MM.1S (cell line): ENCODE data around the gene LRRC19.

Experiments used
- DNase-seq: peaks from one replicate; pipeline ENCODE4 v3.0.0-alpha.2; 2015
- H2AFZ ChIP-seq: fragments of 300-600 bp; sonication (generic); 2 replicates; pipeline ENCODE4 v1.6.0; 2016; ENCODE audit warnings: antibody characterized with exemption, low read length
- H3F3A ChIP-seq: fragments of 300-600 bp; sonication (generic); 2 replicates; pipeline ENCODE4 v1.6.1; 2016; ENCODE audit warnings: mild to moderate bottlenecking, antibody characterized with exemption, low read length, moderate library complexity, mixed read lengths; ENCODE audit not compliant: insufficient read depth
- H3K27ac ChIP-seq: fragments of 300-600 bp; sonication (generic); 2 replicates; pipeline ENCODE4 v1.5.1; 2016; ENCODE audit warnings: mild to moderate bottlenecking, low read length
- H3K27me3 ChIP-seq: fragments of 300-600 bp; sonication (generic); replicated peaks from 2 replicates; pipeline ENCODE4 v1.6.0; 2016; ENCODE audit warnings: low read length; ENCODE audit not compliant: insufficient read depth
- H3K36me3 ChIP-seq: fragments of 300-600 bp; sonication (generic); replicated peaks from 2 replicates; pipeline ENCODE4 v1.6.1; 2016; ENCODE audit warnings: mild to moderate bottlenecking, low read length, mixed read lengths; ENCODE audit not compliant: insufficient read depth
- H3K4me1 ChIP-seq: fragments of 300-600 bp; sonication (generic); 2 replicates; pipeline ENCODE4 v1.6.1; 2016; ENCODE audit warnings: low read length, mixed read lengths
- H3K4me2 ChIP-seq: fragments of 300-600 bp; sonication (generic); 2 replicates; pipeline ENCODE4 v1.6.0; 2016; ENCODE audit warnings: low read depth, low read length
- H3K4me3 ChIP-seq: fragments of 300-600 bp; sonication (generic); 2 replicates; pipeline ENCODE4 v1.5.1; 2016; ENCODE audit warnings: low read length, mixed read lengths
- H3K79me2 ChIP-seq: fragments of 300-600 bp; sonication (generic); 2 replicates; pipeline ENCODE4 v1.6.1; 2016; ENCODE audit warnings: mixed run types, low read length, mixed read lengths
- H3K9ac ChIP-seq: fragments of 300-600 bp; sonication (generic); 2 replicates; pipeline ENCODE4 v1.6.1; 2016; ENCODE audit warnings: low read length, mixed read lengths
- H3K9me2 ChIP-seq: fragments of 300-600 bp; sonication (generic); replicated peaks from 2 replicates; pipeline ENCODE4 v1.6.1; 2016; ENCODE audit warnings: mild to moderate bottlenecking, low read length, mixed read lengths; ENCODE audit not compliant: insufficient read depth
- H3K9me3 ChIP-seq: fragments of 300-600 bp; sonication (generic); replicated peaks from 2 replicates; pipeline ENCODE4 v1.6.1; 2016; ENCODE audit warnings: mild to moderate bottlenecking, low read length, mixed read lengths; ENCODE audit not compliant: insufficient read depth
- H4K20me1 ChIP-seq: fragments of 300-600 bp; sonication (generic); 2 replicates; pipeline ENCODE4 v1.6.1; 2016; ENCODE audit warnings: mild to moderate bottlenecking, low read length, moderate library complexity, mixed read lengths; ENCODE audit not compliant: insufficient read depth
- EZH2 ChIP-seq: fragments of 300-600 bp; sonication (generic); optimal IDR thresholded peaks from 2 replicates; pipeline ENCODE3; 2017; ENCODE audit warnings: low read depth, mild to moderate bottlenecking, antibody characterized with exemption, low read length, mixed read lengths
- EZH2phosphoT487 ChIP-seq: fragments of 300-600 bp; sonication (generic); IDR thresholded peaks from 2 replicates; pipeline ENCODE4 v1.6.1; 2018; ENCODE audit warnings: antibody characterized with exemption, low read length
- TF ChIP-seq, protein P1 (sequence below): fragments of 300-600 bp; sonication (generic); IDR thresholded peaks from 2 replicates; pipeline ENCODE4 v1.5.1; 2016; ENCODE audit warnings: antibody characterized with exemption, low read length, mixed read lengths

Gene LRRC19

DNA sequence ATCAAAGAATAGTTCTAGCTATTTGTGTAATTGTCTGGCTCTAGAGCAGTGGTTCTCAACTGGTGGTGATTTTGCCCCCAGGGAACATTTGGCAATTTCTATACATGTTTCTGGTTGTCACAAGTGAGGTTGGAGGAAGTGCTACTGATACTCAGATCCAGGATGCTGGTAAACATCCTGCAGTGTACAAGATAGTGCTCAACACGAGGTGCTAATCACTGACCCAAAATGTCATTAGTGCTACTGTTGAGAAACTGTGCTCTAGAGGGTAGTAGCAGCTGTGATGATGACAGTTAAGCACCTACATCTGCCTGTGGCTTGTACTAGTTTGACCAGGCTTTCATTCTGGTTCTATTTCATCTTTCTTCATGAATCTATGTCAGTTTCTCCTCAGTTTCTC lies 22.1 kb downstream of the LRRC19 start:
- DNase-seq: no peak
- Histone ChIP-seq H4K20me1 (no peaks in the 10 kb centered on the region), H3K4me3 (no peak overlapping the region), H3K27ac (no peak overlapping the region), H3K9me2 (no peaks in the 10 kb centered on the region), H3K36me3 (no peaks in the 10 kb centered on the region), H3K9me3 (no peaks in the 10 kb centered on the region), H3K27me3 (no peaks in the 10 kb centered on the region), H2AFZ (no peak overlapping the region), H3K4me2 (no peak overlapping the region), H3K9ac (no peak overlapping the region), H3F3A (no peaks in the 10 kb centered on the region), H3K4me1 (no peaks in the 10 kb centered on the region), H3K79me2 (no peaks in the 10 kb centered on the region)
- TF ChIP-seq EZH2phosphoT487 (no peak), EZH2 (no peak)
- TF ChIP-seq, protein P1, sequence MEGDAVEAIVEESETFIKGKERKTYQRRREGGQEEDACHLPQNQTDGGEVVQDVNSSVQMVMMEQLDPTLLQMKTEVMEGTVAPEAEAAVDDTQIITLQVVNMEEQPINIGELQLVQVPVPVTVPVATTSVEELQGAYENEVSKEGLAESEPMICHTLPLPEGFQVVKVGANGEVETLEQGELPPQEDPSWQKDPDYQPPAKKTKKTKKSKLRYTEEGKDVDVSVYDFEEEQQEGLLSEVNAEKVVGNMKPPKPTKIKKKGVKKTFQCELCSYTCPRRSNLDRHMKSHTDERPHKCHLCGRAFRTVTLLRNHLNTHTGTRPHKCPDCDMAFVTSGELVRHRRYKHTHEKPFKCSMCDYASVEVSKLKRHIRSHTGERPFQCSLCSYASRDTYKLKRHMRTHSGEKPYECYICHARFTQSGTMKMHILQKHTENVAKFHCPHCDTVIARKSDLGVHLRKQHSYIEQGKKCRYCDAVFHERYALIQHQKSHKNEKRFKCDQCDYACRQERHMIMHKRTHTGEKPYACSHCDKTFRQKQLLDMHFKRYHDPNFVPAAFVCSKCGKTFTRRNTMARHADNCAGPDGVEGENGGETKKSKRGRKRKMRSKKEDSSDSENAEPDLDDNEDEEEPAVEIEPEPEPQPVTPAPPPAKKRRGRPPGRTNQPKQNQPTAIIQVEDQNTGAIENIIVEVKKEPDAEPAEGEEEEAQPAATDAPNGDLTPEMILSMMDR: no peak

DNA sequence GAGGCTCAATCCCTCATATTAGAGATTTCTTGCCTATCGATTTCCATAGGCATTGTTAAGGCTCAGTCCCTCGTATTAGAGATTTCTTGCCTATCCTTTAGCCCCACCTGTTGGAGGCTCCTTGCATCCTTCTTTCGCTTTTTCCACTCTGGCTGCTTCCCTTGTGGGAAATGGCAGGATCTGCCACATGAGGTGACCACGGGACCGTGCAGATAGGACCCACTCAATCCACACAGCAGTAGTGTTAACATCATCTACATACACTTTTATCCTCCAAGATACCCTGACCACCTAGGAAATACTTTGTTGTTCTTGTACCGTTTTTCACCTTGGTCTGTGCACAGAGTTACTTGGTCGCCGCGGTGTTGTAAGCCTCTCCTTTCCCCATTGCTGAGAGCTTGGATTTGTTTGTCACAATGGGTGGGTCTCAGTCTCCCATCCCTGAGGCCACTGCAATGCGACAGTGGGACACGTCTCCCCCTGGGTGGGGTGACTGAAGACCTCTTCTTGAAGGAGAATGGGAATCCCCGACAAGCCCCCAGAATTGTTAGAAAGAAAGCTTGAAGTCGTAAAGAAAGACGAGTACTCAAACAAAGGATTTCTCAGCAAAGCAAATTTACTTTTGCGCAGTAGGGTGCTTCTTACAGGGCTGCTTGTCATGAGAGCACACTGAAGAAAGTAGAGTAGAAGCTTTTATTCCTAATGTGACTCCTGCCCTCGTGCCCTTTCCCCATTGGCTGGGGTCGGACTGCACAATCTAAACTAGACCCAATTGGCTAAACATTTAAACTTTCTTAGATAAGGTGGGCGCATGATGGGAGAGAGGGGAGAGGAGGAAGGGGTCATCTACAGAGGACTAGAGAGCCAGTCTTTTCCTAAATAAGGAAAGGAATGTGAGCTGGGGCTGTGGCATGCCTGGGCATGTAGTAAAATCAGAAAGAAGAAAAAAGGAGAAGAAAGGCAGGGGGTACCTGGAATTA lies 29.5 kb downstream of the LRRC19 start:
- Histone ChIP-seq H3K4me1 (no peaks in the 10 kb centered on the region), H3K4me3 (no peak overlapping the region), H3K79me2 (no peaks in the 10 kb centered on the region), H3K27ac (no peak overlapping the region), H3F3A (no peaks in the 10 kb centered on the region), H3K36me3 (no peaks in the 10 kb centered on the region), H3K9ac (no peak overlapping the region), H3K9me3 (no peaks in the 10 kb centered on the region), H4K20me1 (no peaks in the 10 kb centered on the region), H2AFZ (no peak overlapping the region), H3K4me2 (no peak overlapping the region), H3K9me2 (no peaks in the 10 kb centered on the region), H3K27me3 (no peaks in the 10 kb centered on the region)
- TF ChIP-seq, protein P1: no peak
- TF ChIP-seq EZH2phosphoT487 (no peak), EZH2 (no peak)
- no peak for DNase-seq

DNA sequence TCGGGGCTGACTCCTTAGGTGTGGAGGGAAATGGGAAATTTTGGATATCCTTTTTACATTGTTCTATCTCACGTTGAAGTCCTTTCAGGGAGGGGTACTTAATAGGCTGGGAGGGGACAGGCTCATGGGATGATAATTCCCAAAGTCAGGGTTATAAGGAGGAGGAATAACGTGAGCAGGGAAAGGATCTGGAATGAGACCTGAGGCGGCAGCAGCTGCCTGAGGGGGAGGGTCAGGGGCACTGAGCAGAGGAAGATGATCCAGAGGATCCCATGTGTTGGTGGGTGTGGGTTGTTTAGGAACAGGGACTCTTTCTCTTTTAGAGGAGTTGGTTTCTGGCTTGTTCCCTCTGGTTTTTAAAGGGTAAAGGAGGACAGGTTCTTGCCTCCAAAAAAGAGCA lies 30.5 kb downstream of the LRRC19 start:
- no peak overlapping the region for H2AFZ ChIP-seq
- no peaks in the 10 kb centered on the region for H3K79me2 ChIP-seq
- H3F3A ChIP-seq: no peaks in the 10 kb centered on the region
- H3K27me3 ChIP-seq: no peaks in the 10 kb centered on the region
- H3K9ac ChIP-seq: no peak overlapping the region
- H3K4me1 ChIP-seq: no peaks in the 10 kb centered on the region
- no peaks in the 10 kb centered on the region for H3K36me3 ChIP-seq
- no peaks in the 10 kb centered on the region for H4K20me1 ChIP-seq
- H3K27ac ChIP-seq: no peak overlapping the region
- DNase-seq: no peak
- H3K9me2 ChIP-seq: no peaks in the 10 kb centered on the region
- H3K9me3 ChIP-seq: no peaks in the 10 kb centered on the region
- H3K4me2 ChIP-seq: no peak overlapping the region
- TF ChIP-seq EZH2phosphoT487 (no peak), EZH2 (no peak)
- TF ChIP-seq, protein P1: no peak
- H3K4me3 ChIP-seq: no peak overlapping the region
